ENCODE data around the gene GID8.
A peak's percentile ranks its signal among the peaks of the same experiment; 100 is the strongest.

The GID8 gene

GRCh38 chr20:62989201-62989601, 51.3 kb downstream of the GID8 start:
- peak; percentile 27 for DNase-seq

- DNase-seq: no peak
Measured at GRCh38 chr20:62990306-62990825, 52.4 kb downstream of the GID8 start.

GRCh38 chr20:62991196-62991807, 53.4 kb downstream of the GID8 start:
- DNase-seq: no peak

- no peak for DNase-seq
Measured at GRCh38 chr20:62991863-62992262, 53.9 kb downstream of the GID8 start.

- DNase-seq: no peak
Measured at GRCh38 chr20:62993856-62994494, 56.0 kb downstream of the GID8 start.

GRCh38 chr20:62994869-62995281, 56.9 kb downstream of the GID8 start:
- DNase-seq: no peak

- no peak for DNase-seq
Measured at GRCh38 chr20:62995481-62995880, 57.5 kb downstream of the GID8 start.

- DNase-seq: no peak
Measured at GRCh38 chr20:62995898-62996595, 58.1 kb downstream of the GID8 start.

GRCh38 chr20:62996596-62996982, 58.6 kb downstream of the GID8 start:
- no peak for DNase-seq

- DNase-seq: no peak
Measured at GRCh38 chr20:62997417-62998035, 59.6 kb downstream of the GID8 start.

Measured in activated CD4-positive, alpha-beta T cell treated with anti-CD3 and anti-CD28 coated beads for 48 hours (primary cell).